Activated CD4-positive, alpha-beta T cell treated with anti-CD3 and anti-CD28 coated beads, Interleukin-2, amount 50 U/mL, for 48 hours (primary cell): ENCODE data around the gene VPS18.

Experiments
- DNase-seq, 2 experiments: peaks; one replicate each; pipeline ENCODE4 v3.0.0-alpha.2; 2020

VPS18 gene

GRCh38 chr15:40869686-40870085, 24.6 kb upstream of the VPS18 start:
- no peak for DNase-seq

- no peak for DNase-seq
Observed at GRCh38 chr15:40870716-40871115, 23.5 kb upstream of the VPS18 start.

- DNase-seq: peak; percentile 30 to 39
Observed at GRCh38 chr15:40871749-40872617, 22.3 kb upstream of the VPS18 start.

GRCh38 chr15:40872791-40873693, 21.2 kb upstream of the VPS18 start:
- DNase-seq: no peak

- peak; percentile 64 to 72 for DNase-seq
Observed at GRCh38 chr15:40873694-40874561, 20.3 kb upstream of the VPS18 start, which contains the start of gene RHOV. Gene RHOV (minus strand): TSS chr15:40874234. CDS start chr15:40874139, 95 bp downstream.

- no peak for DNase-seq
Observed at GRCh38 chr15:40875991-40876730, 18.1 kb upstream of the VPS18 start.

- DNase-seq: no peak
Observed at GRCh38 chr15:40877694-40878093, 16.6 kb upstream of the VPS18 start.

- peak in 1 of 2 experiments; percentile 35 for DNase-seq
Observed at GRCh38 chr15:40878785-40879184, 15.5 kb upstream of the VPS18 start.

- no peak for DNase-seq
Observed at GRCh38 chr15:40879609-40880008, 14.6 kb upstream of the VPS18 start.

- DNase-seq: no peak
Observed at GRCh38 chr15:40881351-40881750, 12.9 kb upstream of the VPS18 start.

GRCh38 chr15:40886586-40886985, 7.7 kb upstream of the VPS18 start:
- DNase-seq: no peak

GRCh38 chr15:40889112-40889511, 5.1 kb upstream of the VPS18 start:
- no peak for DNase-seq

- no peak for DNase-seq
Observed at GRCh38 chr15:40891138-40891537, 3.1 kb upstream of the VPS18 start.

GRCh38 chr15:40891810-40892446, 2.3 kb upstream of the VPS18 start:
- DNase-seq: peak in 1 of 2 experiments; percentile 27

- no peak for DNase-seq
Observed at GRCh38 chr15:40892447-40893012, 1.7 kb upstream of the VPS18 start.

GRCh38 chr15:40893019-40893670, 1.1 kb upstream of the VPS18 start:
- DNase-seq: no peak

- DNase-seq: peak; percentile 60 to 65
Observed at GRCh38 chr15:40894681-40895448, 615 bp downstream of the VPS18 start.

- no peak for DNase-seq
Observed at GRCh38 chr15:40899536-40900207, 5.4 kb downstream of the VPS18 start.
